OCI-M2 (cell line): ENCODE results near the gene ATP2B1.

ENCODE experiments used
- DNase-seq: peaks from one replicate; lab custom pipeline; 2025; ENCODE audit not compliant: unreplicated experiment; lab: John Stamatoyannopoulos, UW

The ATP2B1 gene

GRCh38 chr12:89694542-89694941 is 14.1 kb downstream of the ATP2B1 start:
- no peak for DNase-seq

GRCh38 chr12:89693639-89694202 is 14.9 kb downstream of the ATP2B1 start:
- no peak for DNase-seq

- DNase-seq: no peak
These were observed 16.2 kb downstream of the ATP2B1 start for GRCh38 chr12:89692439-89692838.

GRCh38 chr12:89691659-89692058 is 17.0 kb downstream of the ATP2B1 start:
- no peak for DNase-seq

- no peak for DNase-seq
These were observed 17.7 kb downstream of the ATP2B1 start for GRCh38 chr12:89690925-89691324.

GRCh38 chr12:89689306-89689705 is 19.3 kb downstream of the ATP2B1 start:
- DNase-seq: no peak

- no peak for DNase-seq
These were observed 22.3 kb downstream of the ATP2B1 start for GRCh38 chr12:89686311-89686710.

- no peak for DNase-seq
These were observed 23.2 kb downstream of the ATP2B1 start for GRCh38 chr12:89685363-89685972.

GRCh38 chr12:89684136-89684535 is 24.5 kb downstream of the ATP2B1 start:
- DNase-seq: no peak

GRCh38 chr12:89682284-89682683 is 26.4 kb downstream of the ATP2B1 start:
- DNase-seq: no peak

- no peak for DNase-seq
These were observed 28.2 kb downstream of the ATP2B1 start for GRCh38 chr12:89680409-89680808.

- DNase-seq: no peak
These were observed 29.0 kb downstream of the ATP2B1 start for GRCh38 chr12:89679631-89680030.

- DNase-seq: no peak
These were observed 30.4 kb downstream of the ATP2B1 start for GRCh38 chr12:89678225-89678624.

GRCh38 chr12:89676930-89677329 is 31.7 kb downstream of the ATP2B1 start:
- no peak for DNase-seq

GRCh38 chr12:89674326-89674942 is 34.2 kb downstream of the ATP2B1 start:
- no peak for DNase-seq

GRCh38 chr12:89673603-89674002 is 35.0 kb downstream of the ATP2B1 start:
- DNase-seq: no peak

GRCh38 chr12:89672589-89672979 is 36.1 kb downstream of the ATP2B1 start:
- no peak for DNase-seq

GRCh38 chr12:89671469-89671868 is 37.2 kb downstream of the ATP2B1 start:
- no peak for DNase-seq

GRCh38 chr12:89669197-89669596 is 39.4 kb downstream of the ATP2B1 start:
- DNase-seq: no peak

GRCh38 chr12:89665556-89665955 is 43.1 kb downstream of the ATP2B1 start:
- no peak for DNase-seq

- no peak for DNase-seq
These were observed 44.2 kb downstream of the ATP2B1 start for GRCh38 chr12:89664441-89664840.

GRCh38 chr12:89663577-89664357 is 44.9 kb downstream of the ATP2B1 start:
- DNase-seq: no peak
